GM12878 (cell line): ENCODE measurements around the gene MBD6. TPM values are rescaled to one million over a fixed set of nuclear protein-coding genes. Genes with fewer than 3 reads are reported as not detected.

Experiments
- ATAC-seq: fragments of 200-7000 bp; cut with Tn5 transposase; 3 replicates; pipeline ENCODE4 v1.9.1; 2020; ENCODE audit warnings: mild to moderate bottlenecking, moderate library complexity
- BruUV-seq: library from RNA; stranded (reverse); fragments of 400-500 nt; replicated peaks from 2 replicates; lab custom pipeline; 2021; lab: Mats Ljungman, UMichigan
- CTCF ChIA-PET: fragments of 300-600 bp; sonication (Branson Sonifier 250); formaldehyde crosslinking; extraction: SDS; loops from one replicate; lab custom pipeline; 2021; ENCODE audit warnings: inconsistent platforms; lab: Yijun Ruan, JAX
- POLR2A ChIA-PET: fragments of 350-600 bp; formaldehyde crosslinking; extraction: SDS; loops from one replicate; lab custom pipeline; 2021; ENCODE audit warnings: inconsistent platforms; lab: Charles Lee
- RAD21 ChIA-PET: fragments of 300-600 bp; sonication (Branson Sonifier 250); formaldehyde crosslinking; loops from one replicate; lab custom pipeline; 2023; ENCODE audit warnings: antibody characterized with exemption; ENCODE audit not compliant: unreplicated experiment; lab: Charles Lee
- SMC1A ChIA-PET: fragments of 300-600 bp; sonication (Branson Sonifier 250); formaldehyde crosslinking; loops from one replicate; lab custom pipeline; 2023; ENCODE audit not compliant: unreplicated experiment, uncharacterized antibody; lab: Charles Lee
- DNase-seq: peaks from one replicate; pipeline ENCODE4 v3.0.0-alpha.2; 2011; ENCODE audit warnings: low read depth, low spot score
- FAIRE-seq: peaks from 3 replicates; lab custom pipeline; 2011; peaks lifted over from hg19 to GRCh38; lab: Jason Lieb, UNC
- H2AFZ ChIP-seq: 2 replicates; pipeline ENCODE4 v1.6.0; 2011; ENCODE audit warnings: low read depth, low read length, control low read depth; ENCODE audit not compliant: control insufficient read depth
- H3K27ac ChIP-seq: 2 replicates; pipeline ENCODE4 v1.5.1; 2011; ENCODE audit warnings: control low read depth; ENCODE audit not compliant: control insufficient read depth, insufficient read depth
- H3K27me3 ChIP-seq, 2 experiments: replicated peaks in 1 of 2; 2 replicates each; pipeline versions ENCODE4 v1.6.0 to v1.6.1; 2011; ENCODE audit warnings: low read length in 1 of 2; ENCODE audit not compliant: control insufficient read depth in 2 of 2, insufficient read depth in 2 of 2
- H3K36me3 ChIP-seq, 2 experiments: 2 replicates each; pipeline ENCODE4 v1.5.1; 2011; ENCODE audit warnings: low read length in 1 of 2; ENCODE audit not compliant: control insufficient read depth in 2 of 2, insufficient read depth in 2 of 2
- H3K4me1 ChIP-seq: 2 replicates; pipeline ENCODE4 v1.6.1; 2011; ENCODE audit warnings: mild to moderate bottlenecking, low read length, moderate library complexity, mixed read lengths; ENCODE audit not compliant: control insufficient read depth, insufficient read depth
- H3K4me2 ChIP-seq: 2 replicates; pipeline ENCODE4 v1.6.0; 2011; ENCODE audit warnings: control low read depth; ENCODE audit not compliant: control insufficient read depth, insufficient read depth
- H3K4me3 ChIP-seq: fragments of 200-600 bp; sonication (generic); 2 replicates; pipeline ENCODE4 v1.5.1; 2016
- H3K79me2 ChIP-seq: 2 replicates; pipeline ENCODE4 v1.6.0; 2011; ENCODE audit warnings: low read length; ENCODE audit not compliant: control insufficient read depth, insufficient read depth
- H3K9ac ChIP-seq: 2 replicates; pipeline ENCODE4 v1.8.0; 2011; ENCODE audit warnings: low read length, control low read depth, mixed read lengths; ENCODE audit not compliant: control insufficient read depth, insufficient read depth
- H3K9me3 ChIP-seq: replicated peaks from 3 replicates; pipeline ENCODE4 v1.5.1; 2011; ENCODE audit warnings: mild to moderate bottlenecking, low read length; ENCODE audit not compliant: control insufficient read depth, insufficient read depth
- H4K20me1 ChIP-seq: 2 replicates; pipeline ENCODE4 v1.6.0; 2011; ENCODE audit not compliant: control insufficient read depth, insufficient read depth
- ESRRA ChIP-seq: IDR thresholded peaks from 2 replicates; pipeline ENCODE4 v1.6.1; 2012; ENCODE audit warnings: mild to moderate bottlenecking, low read length, improper control_type of control experiment
- ETV6 ChIP-seq, 2 experiments: fragments of 450-650 bp in 1 of 2; IDR thresholded peaks in 1 of 2; conservative IDR thresholded peaks in 1 of 2; 2 replicates each; pipeline ENCODE4 v1.6.1; 2014; ENCODE audit warnings: antibody characterized with exemption in 1 of 2, borderline replicate concordance in 1 of 2, low read depth in 1 of 2, mild to moderate bottlenecking in 1 of 2, moderate library complexity in 1 of 2
- POLR2A ChIP-seq: IDR thresholded peaks from 2 replicates; pipeline ENCODE4 v1.6.1; 2011; ENCODE audit warnings: low read depth, mild to moderate bottlenecking, low read length
- POLR2AphosphoS5 ChIP-seq: IDR thresholded peaks from 2 replicates; pipeline ENCODE4 v1.6.1; 2011; ENCODE audit warnings: mild to moderate bottlenecking, low read length, inconsistent platforms
- SIN3A ChIP-seq: IDR thresholded peaks from 2 replicates; pipeline ENCODE4 v1.6.1; 2012; ENCODE audit warnings: low read depth, low read length, improper control_type of control experiment
- SREBF2 ChIP-seq: IDR thresholded peaks from 2 replicates; pipeline ENCODE4 v1.6.1; 2012; ENCODE audit warnings: mild to moderate bottlenecking, low read length
- TCF7 ChIP-seq: IDR thresholded peaks from 2 replicates; pipeline ENCODE4 v1.6.1; 2014; ENCODE audit warnings: antibody characterized with exemption, borderline replicate concordance
- WGBS: methylation state at CpG from one replicate; pipeline ENCODE4 v1.1.6; 2016; ENCODE audit warnings: low lambda C conversion rate; ENCODE audit not compliant: insufficient replicate concordance, insufficient coverage; ENCODE audit errors: missing lambda C conversion rate; 5-methylcytosine and 5-hydroxymethylcytosine counted together
- in situ Hi-C: fragments of 300-500 bp; cut with MboI; formaldehyde crosslinking; loops from 9 replicates; pipeline ENCODE4 v1.14.3; 2018; ENCODE audit warnings: mixed read lengths
- intact Hi-C: fragments of 100-400 bp; cut with micrococcal nuclease; formaldehyde crosslinking; loops from one replicate; pipeline ENCODE4 v1.14.2; 2022; ENCODE audit not compliant: unreplicated experiment
- polyA plus RNA-seq, 11 experiments: library from polyadenylated mRNA; depleted of rRNA in 4 of 11; unstranded in 6 of 11; stranded (reverse) in 5 of 11; fragments of >200 nt; fragmentation: Nextera tagmentation in 4 of 11; fragmentation: Illumina TruSeq in 1 of 11; extraction: Ambion mirVana in 4 of 11; extraction: Trizol in 1 of 11; gene quantifications; 1 replicate in 1 of 11; 2 replicates in 10 of 11; pipeline versions ENCODE4 v1.2.1 to v1.2.3, GENCODE V29; 2011 to 2016; ENCODE audit warnings: inconsistent platforms in 2 of 11, missing spikeins in 2 of 11, low read depth in 1 of 11
- total RNA-seq, 4 experiments: library from RNA; depleted of rRNA in 3 of 4; stranded (reverse); fragments of >200 nt in 3 of 4; fragmentation: Illumina TruSeq in 1 of 4; extraction: Trizol in 1 of 4; gene quantifications; 2 replicates each; pipeline versions ENCODE4 v1.2.1 to v1.2.3, GENCODE V29; 2013 to 2021

Gene MBD6
- total and polyA plus RNA-seq, 10 of the 15 experiments (the other 5 are each of a cell fraction or from before 2014, with no cell fraction given) = 1.5 to 52.7 (median 6.8) TPM

DNA sequence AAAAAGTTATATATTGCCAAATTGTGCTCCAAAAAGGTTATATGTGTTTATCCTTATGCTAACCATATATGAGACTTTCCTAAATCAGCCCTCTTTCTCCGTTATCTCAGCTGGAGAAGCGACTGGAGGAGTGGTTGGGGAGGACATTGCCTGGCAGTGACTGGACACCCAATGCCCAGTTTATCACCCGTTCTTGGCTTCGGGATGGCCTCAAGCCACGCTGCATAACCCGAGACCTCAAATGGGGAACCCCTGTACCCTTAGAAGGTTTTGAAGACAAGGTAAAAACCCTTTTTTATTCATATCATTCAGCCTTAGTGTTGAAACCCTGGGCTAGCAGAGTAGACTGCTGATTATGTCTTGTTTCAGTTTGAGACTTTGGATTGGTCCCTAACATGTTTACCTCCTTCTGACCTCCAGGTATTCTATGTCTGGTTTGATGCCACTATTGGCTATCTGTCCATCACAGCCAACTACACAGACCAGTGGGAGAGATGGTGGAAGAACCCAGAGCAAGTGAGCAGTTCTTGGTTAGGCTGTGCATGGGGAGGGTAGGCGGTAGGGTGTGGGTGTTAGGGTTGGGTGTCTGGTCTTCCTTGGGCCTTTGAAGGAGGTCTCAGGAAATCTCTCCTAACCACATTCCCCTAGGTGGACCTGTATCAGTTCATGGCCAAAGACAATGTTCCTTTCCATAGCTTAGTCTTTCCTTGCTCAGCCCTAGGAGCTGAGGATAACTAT lies 10.9 kb upstream of the MBD6 start:
- FAIRE-seq (no peak), DNase-seq (no peak), ATAC-seq (no peak)
- in situ Hi-C loops = no loop called here
- no peak overlapping the region for H3K4me2 ChIP-seq
- peaks cover 2% of the 10 kb centered on the region; the same call in 1 of the 2 replicates for H4K20me1 ChIP-seq
- no TSS peak for BruUV-seq
- no peak overlapping the region for H3K9ac ChIP-seq
- no peak overlapping the region for H2AFZ ChIP-seq
- no peak overlapping the region for H3K27ac ChIP-seq
- H3K36me3 ChIP-seq = peaks cover 28 to 40% of the 10 kb centered on the region in 2 experiments
- TF ChIP-seq TCF7 (no peak), POLR2AphosphoS5 (no peak), POLR2A (0 out of 2 replicates have a peak, but pooled peaks have one; percentile 34), SREBF2 (no peak), SIN3A (no peak)
- TF ChIP-seq, all 136 proteins: peak for 1
- intact Hi-C loops = no loop called here
- Histone ChIP-seq H3K79me2 (no peaks in the 10 kb centered on the region), H3K4me1 (no peaks in the 10 kb centered on the region), H3K4me3 (no peak overlapping the region), H3K27me3 (no peaks in the 10 kb centered on the region), H3K9me3 (no peaks in the 10 kb centered on the region)
- CTCF ChIA-PET = interaction anchor here (0.9 kb wide), 1 partner anchor 49 kb away, joined by 3 read pairs; no protein-coding TSS in a partner anchor
- SMC1A ChIA-PET = no interaction called here
- RAD21 ChIA-PET = no interaction called here
- 83% methylated on average over 7 of the region's 7 CpGs for WGBS
- POLR2A ChIA-PET = interaction anchor here (0.6 kb wide), 1 partner anchor 63 kb away, joined by 3 read pairs; no protein-coding TSS in a partner anchor

DNA sequence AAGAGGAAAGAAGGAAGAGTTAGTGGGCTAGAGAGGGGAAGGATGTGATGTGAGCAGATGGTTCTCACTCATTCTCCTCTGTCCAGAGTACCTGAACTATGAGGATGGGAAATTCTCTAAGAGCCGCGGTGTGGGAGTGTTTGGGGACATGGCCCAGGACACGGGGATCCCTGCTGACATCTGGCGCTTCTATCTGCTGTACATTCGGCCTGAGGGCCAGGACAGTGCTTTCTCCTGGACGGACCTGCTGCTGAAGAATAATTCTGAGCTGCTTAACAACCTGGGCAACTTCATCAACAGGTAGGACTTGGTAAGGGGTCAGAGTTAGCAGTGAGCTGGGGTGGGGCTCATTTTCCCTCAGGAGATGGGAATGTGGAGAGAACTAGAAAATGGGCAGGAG lies 10.0 kb upstream of the MBD6 start:
- ChIA-PET CTCF (no interaction called here), POLR2A (interaction anchor here (0.6 kb wide), 1 partner anchor 62 kb away, joined by 3 read pairs; no protein-coding TSS in a partner anchor), RAD21 (no interaction called here), SMC1A (no interaction called here)
- peaks cover 35 to 49% of the 10 kb centered on the region in 2 experiments for H3K36me3 ChIP-seq
- intact Hi-C loops = no loop called here
- no peaks in the 10 kb centered on the region for H3K27me3 ChIP-seq
- WGBS = 87% methylated on average over 6 of the region's 6 CpGs
- TF ChIP-seq ETV6 (conservative IDR thresholded peaks at IDR 0.05 in 1 of 2, IDR thresholded peaks at IDR 0.05 in 1 of 2; ENCODE audit: borderline replicate concordance in 1 of 2, low read depth in 1 of 2) = no peak
- TF ChIP-seq ESRRA = no peak
- H3K4me1 ChIP-seq = no peaks in the 10 kb centered on the region
- no peak overlapping the region for H3K27ac ChIP-seq
- no peak overlapping the region for H3K4me3 ChIP-seq
- in situ Hi-C loops = no loop called here
- peaks cover 4% of the 10 kb centered on the region; the same call in 1 of the 2 replicates for H4K20me1 ChIP-seq
- DNase-seq = no peak
- ATAC-seq = no peak
- H3K9me3 ChIP-seq = no peaks in the 10 kb centered on the region
- H3K79me2 ChIP-seq = peaks cover 2% of the 10 kb centered on the region
- no peak overlapping the region for H3K4me2 ChIP-seq
- no peak overlapping the region for H3K9ac ChIP-seq
- BruUV-seq = no TSS peak
- FAIRE-seq = no peak
- no peak overlapping the region for H2AFZ ChIP-seq
